Measurements from ENCODE around the gene KCNJ3.

The KCNJ3 gene, protein sequence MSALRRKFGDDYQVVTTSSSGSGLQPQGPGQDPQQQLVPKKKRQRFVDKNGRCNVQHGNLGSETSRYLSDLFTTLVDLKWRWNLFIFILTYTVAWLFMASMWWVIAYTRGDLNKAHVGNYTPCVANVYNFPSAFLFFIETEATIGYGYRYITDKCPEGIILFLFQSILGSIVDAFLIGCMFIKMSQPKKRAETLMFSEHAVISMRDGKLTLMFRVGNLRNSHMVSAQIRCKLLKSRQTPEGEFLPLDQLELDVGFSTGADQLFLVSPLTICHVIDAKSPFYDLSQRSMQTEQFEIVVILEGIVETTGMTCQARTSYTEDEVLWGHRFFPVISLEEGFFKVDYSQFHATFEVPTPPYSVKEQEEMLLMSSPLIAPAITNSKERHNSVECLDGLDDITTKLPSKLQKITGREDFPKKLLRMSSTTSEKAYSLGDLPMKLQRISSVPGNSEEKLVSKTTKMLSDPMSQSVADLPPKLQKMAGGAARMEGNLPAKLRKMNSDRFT

DNA sequence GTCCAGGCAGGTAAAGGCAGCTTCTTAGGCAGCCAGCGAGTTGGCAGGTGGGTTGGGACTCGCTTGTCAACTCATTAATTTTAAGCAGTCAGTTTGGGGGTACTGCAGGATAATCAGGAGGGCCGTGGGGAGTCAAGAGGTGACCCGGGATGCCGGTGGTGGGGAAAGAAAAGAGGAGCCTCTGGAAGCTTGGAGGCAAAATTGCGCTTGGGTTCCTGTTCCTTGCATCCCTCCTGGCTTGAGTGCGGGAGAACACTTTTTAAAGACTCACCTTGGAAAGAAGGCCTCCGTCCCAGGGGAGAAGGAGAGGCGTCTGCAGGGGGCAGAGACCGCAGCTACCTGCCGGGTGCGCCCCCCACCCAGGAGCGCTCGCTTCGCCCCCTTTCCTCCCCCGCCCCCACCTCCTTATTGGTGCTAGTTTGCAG lies at the start of gene KCNJ3:
TSS of gene KCNJ3 (plus strand) at position 400 of the 425 bp plus-strand sequence. CDS start 81 bp downstream, outside the sequence.
- DNase-seq = no peak

- DNase-seq = no peak
These were observed 43.0 kb upstream of the KCNJ3 start for GRCh38 chr2:154655499-154655898.

DNA sequence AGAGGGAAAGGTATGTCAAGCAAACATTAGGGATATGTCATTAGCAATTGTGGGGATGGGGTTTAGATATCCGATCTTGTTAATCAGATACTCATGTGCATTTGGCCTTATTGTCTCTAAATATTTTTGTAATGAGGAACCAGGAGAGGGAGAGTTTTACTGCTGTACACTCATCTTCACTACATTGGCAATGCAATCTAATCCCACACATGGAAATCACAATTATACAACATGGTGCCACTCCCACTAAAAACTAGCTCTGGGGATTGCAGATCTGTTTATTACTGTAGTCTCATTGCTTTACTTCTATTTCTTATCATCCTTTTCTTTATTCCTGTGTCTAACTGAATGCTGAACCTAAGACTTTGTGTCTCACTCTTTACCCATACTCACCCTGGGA lies 39.6 kb upstream of the KCNJ3 start:
- DNase-seq = no peak

GRCh38 chr2:154664248-154664647 lies 34.2 kb upstream of the KCNJ3 start:
- no peak for DNase-seq

DNA sequence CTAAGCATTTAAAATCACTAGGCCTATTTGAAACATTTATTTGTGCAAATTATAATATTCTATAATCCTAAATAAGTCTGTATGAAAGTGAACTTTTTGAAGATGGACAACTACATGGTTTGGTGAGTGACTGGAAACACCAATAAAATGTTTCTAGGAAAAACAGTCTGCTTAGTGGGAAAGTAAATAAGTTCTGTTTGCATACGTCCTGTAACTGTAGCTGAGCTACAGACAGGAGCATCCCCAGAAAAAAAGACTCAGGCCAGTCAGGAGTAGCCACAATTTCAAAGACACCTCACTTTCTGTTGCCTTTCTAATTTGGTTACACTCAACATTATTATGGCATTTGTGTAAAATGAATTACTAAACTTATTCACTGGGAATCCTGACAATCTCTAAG lies 28.4 kb upstream of the KCNJ3 start:
- DNase-seq = no peak

DNA sequence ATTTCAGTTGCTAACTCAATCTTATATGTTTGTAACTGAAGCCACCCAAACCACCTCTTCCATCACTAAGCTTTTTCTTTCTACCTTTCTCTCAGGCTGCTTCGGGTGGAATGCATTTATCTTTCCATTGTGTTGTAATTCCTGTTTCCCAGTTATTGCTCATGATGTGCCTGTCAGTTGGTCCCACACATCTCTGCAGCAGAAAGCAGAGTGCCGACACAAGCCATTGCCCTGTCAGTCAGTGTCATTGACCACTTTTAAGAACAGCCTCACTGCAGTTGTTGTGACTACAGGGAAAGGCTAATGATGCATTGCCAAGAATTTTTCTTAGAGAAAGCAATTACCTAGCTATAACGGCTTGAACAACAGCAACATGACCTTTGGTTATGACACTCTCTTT lies 24.8 kb upstream of the KCNJ3 start:
- no peak for DNase-seq

DNA sequence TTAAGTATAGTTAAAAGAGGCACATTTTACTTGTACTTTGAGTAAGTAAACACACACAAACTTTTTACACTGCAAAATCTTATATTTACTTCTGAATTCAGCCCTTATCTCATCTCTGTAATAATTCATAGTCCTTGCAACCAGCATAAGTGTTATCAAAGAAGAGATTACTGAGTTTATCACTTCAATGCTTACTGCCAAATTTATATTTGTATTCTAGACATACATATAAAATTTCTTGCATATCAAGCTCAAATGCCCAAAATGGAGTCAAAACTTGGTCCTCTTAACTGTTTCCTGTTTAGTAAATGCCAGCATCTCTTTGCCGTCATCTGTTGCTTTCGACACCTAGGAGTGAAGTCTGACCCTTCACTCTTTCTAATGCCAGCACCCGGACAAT lies 21.1 kb upstream of the KCNJ3 start:
- DNase-seq = no peak

- no peak for DNase-seq
These were observed 16.8 kb upstream of the KCNJ3 start for GRCh38 chr2:154681741-154682140.

DNA sequence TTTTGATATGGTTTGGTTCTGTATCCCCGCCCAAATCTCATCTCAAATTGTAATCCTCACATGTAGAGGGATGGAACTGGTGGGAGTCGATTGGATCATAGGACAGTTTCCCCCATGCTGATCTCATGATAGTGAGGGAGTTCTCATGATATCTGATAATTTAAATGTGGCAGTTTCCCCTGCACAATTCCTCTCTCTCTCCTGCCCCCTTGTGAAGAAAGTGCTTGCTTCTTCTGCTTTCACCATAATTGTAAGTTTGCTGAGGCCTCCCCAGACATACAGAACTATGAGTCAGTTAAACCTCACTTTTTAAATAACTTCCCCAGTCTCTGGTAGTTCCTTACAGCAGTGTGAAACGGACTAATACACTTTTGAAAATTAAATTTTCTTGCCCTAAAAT lies 12.3 kb upstream of the KCNJ3 start:
- DNase-seq = no peak

DNA sequence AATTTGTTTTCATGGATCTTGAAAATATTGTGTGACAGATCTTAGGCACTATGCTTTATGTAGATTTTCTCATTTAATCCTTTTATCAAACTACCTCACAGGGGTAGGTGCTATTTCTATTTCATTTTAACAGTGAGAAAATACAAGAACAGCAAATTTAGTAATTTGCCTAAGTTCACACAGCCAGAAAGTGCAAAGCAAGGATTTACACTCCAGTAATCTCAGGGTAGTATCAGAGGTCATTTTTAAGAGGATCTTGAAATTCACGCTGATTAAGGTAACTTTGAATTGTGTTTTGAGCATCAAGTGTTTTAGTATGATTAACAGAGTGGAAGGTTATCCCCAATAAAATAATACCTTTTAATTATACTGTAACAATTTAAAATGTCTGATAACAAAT lies 10.1 kb upstream of the KCNJ3 start:
- no peak for DNase-seq

- DNase-seq = no peak
These were observed 9.3 kb upstream of the KCNJ3 start for GRCh38 chr2:154689158-154689557.

DNA sequence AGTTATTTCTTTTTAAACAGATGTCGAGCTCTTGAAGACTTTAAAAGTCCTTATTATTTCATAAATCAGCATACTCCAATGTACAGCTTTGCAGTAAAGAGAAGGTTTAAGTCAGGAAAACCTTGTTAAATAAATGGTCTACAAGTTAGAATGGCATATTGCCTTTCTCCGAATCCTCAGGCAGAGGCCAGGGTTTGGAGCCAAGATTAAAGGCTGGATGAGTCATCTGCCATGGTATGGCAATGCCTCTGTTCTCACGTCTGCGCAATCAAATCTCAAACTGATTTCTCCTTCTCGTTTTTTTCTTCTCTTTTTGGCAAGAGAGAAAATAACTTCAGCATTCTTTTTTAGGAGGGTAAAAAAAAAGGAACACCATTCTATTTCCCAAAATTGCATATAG lies 5.6 kb upstream of the KCNJ3 start:
- DNase-seq = no peak

- no peak for DNase-seq
These were observed 4.7 kb upstream of the KCNJ3 start for GRCh38 chr2:154693741-154694340.

- DNase-seq = no peak
These were observed 3.6 kb upstream of the KCNJ3 start for GRCh38 chr2:154694881-154695280.

GRCh38 chr2:154696369-154696768 lies 2.1 kb upstream of the KCNJ3 start:
- DNase-seq = no peak

GRCh38 chr2:154696810-154697417 lies 1.6 kb upstream of the KCNJ3 start:
- no peak for DNase-seq

- DNase-seq = no peak
These were observed 860 bp upstream of the KCNJ3 start for GRCh38 chr2:154697418-154698252.

DNA sequence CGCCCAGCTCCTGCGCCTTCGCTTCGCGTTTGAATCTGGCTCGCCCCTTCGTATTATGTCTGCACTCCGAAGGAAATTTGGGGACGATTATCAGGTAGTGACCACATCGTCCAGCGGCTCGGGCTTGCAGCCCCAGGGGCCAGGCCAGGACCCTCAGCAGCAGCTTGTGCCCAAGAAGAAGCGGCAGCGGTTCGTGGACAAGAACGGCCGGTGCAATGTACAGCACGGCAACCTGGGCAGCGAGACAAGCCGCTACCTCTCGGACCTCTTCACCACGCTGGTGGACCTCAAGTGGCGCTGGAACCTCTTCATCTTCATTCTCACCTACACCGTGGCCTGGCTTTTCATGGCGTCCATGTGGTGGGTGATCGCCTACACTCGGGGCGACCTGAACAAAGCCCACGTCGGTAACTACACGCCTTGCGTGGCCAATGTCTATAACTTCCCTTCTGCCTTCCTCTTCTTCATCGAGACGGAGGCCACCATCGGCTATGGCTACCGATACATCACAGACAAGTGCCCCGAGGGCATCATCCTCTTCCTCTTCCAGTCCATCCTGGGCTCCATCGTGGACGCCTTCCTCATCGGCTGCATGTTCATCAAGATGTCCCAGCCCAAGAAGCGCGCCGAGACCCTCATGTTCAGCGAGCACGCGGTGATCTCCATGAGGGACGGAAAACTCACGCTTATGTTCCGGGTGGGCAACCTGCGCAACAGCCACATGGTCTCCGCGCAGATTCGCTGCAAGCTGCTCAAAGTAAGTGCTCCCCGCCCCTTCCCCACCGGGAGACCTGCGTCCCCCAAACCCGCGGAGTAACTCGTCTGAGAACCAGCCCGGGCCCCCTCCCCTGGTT lies 453 bp downstream of the KCNJ3 start:
- DNase-seq = no peak

DNA sequence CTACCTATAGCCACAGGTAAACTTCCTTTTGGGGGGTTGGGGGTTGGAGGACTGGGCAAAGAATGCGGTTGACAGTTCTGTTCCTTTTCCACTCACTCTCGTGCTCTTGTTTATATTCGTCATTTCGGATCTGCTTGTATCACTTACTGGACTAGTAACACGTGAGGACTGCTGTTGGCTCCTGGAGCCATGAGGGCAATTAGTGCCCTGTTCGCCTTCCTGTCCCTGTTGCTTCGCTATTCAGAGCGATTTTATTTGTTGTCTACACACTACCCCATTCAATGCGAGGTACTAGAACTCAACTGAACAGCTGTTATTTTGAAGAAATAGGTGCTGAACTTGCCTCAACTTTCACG lies 1.1 kb downstream of the KCNJ3 start:
- DNase-seq = no peak

DNA sequence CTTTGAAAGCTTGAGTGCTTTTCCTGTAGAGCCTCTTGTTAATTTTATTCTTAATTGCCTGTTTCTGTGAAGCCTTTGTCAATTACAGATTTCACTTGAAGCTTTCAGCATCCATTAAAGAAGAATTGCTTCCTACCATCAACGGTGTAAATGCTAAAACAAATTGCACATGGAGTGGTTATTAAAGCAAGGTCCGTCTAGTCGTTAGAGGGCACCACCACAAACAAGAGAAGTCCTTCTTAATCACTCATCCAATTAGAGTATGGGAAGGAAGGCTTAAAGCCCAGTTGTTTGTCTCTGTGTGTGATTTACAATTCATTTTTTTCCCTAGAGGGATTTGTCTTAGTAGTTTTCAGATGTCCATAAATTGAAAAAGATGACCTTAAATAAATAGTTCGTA lies 1.6 kb downstream of the KCNJ3 start:
- no peak for DNase-seq

DNA sequence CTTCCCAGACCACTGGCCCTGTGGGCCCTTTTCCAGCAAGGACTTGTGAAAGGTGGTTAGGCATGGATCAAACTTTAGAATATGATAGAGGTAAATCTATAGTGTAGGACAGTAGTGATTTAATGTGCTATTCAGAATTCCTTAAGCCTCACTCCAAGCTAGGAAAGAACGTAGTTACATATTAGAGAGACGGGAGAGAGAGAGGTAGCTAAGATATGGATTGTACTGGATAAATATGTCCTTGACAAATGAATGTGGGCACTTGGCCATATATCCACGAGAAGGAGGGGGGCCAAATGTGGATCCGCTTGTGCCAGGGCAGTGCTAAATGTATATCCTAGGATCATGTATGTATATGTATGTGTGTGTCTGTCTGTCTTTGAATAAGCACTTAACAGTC lies 6.5 kb downstream of the KCNJ3 start:
- DNase-seq = no peak

DNA sequence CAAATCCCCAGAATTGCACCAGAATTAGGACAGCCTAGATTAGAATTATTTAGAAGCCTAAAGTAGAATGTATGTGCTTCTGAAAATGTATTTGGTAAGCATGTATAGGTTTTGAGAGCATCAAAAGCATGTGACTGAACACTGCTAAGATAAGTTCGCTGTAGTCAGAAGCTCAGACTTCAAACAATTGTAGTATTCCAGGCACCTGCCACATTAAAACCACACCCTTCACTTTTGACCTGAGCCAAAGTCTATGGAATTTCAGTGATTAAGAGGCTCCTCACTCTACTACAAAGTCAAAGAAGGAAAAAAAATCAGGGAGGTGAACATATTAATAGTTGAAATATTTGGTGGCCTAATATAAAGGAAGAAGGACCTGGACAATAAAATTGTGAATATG lies 8.2 kb downstream of the KCNJ3 start:
- no peak for DNase-seq
